H1 (cell line): ENCODE data around the gene ATP1B3. TPM values are rescaled to one million over a fixed set of nuclear protein-coding genes. Genes with fewer than 3 reads are reported as not detected.

ENCODE experiments used
- CTCF ChIA-PET: fragments of 300-600 bp; sonication (Branson Sonifier 250); formaldehyde crosslinking; loops from one replicate; lab custom pipeline; 2021; ENCODE audit not compliant: partially characterized antibody; lab: Charles Lee
- POLR2A ChIA-PET: fragments of 300-600 bp; sonication (Branson Sonifier 250); formaldehyde crosslinking; loops from one replicate; lab custom pipeline; 2021; ENCODE audit warnings: inconsistent platforms; ENCODE audit not compliant: partially characterized antibody; lab: Charles Lee
- DNase-seq, 2 experiments: peaks; one replicate each; pipeline versions ENCODE4 v3.0.0 to v3.0.0-alpha.2; 2010 to 2022; ENCODE audit warnings: low spot score in 2 of 2, low read depth in 1 of 2, mixed read lengths in 1 of 2
- FAIRE-seq: peaks from 2 replicates; lab custom pipeline; 2011; peaks lifted over from hg19 to GRCh38; lab: Jason Lieb, UNC
- H2AFZ ChIP-seq: 2 replicates; pipeline ENCODE4 v1.8.1; 2012; ENCODE audit warnings: low read length, inconsistent platforms
- H2AK5ac ChIP-seq: 2 replicates; pipeline ENCODE4 v1.6.1; 2013; ENCODE audit warnings: low read depth, low read length
- H2BK120ac ChIP-seq: replicated peaks from 2 replicates; pipeline ENCODE3; 2013; ENCODE audit warnings: low read depth, low read length, inconsistent platforms
- H2BK12ac ChIP-seq: 2 replicates; pipeline ENCODE4 v1.6.1; 2013; ENCODE audit warnings: low read depth, low read length
- H2BK15ac ChIP-seq: 2 replicates; pipeline ENCODE4 v1.6.1; 2013; ENCODE audit warnings: low read length
- H2BK20ac ChIP-seq: 2 replicates; pipeline ENCODE4 v1.6.1; 2013; ENCODE audit warnings: low read length
- H2BK5ac ChIP-seq: 2 replicates; pipeline ENCODE4 v1.6.1; 2013; ENCODE audit warnings: low read depth, low read length
- H3K14ac ChIP-seq: 2 replicates; pipeline ENCODE4 v1.6.1; 2013; ENCODE audit warnings: inconsistent platforms; ENCODE audit not compliant: insufficient read length
- H3K18ac ChIP-seq: 2 replicates; pipeline ENCODE4 v1.6.1; 2013; ENCODE audit warnings: low read length; ENCODE audit errors: extremely low read depth
- H3K23ac ChIP-seq: 2 replicates; pipeline ENCODE4 v1.6.1; 2013; ENCODE audit warnings: inconsistent platforms; ENCODE audit not compliant: insufficient read length
- H3K23me2 ChIP-seq: 2 replicates; pipeline ENCODE4 v1.6.1; 2013; ENCODE audit warnings: low read depth, low read length
- H3K27ac ChIP-seq: 2 replicates; pipeline ENCODE4 v1.6.1; 2011; ENCODE audit warnings: low read depth, low read length, inconsistent platforms
- H3K27me3 ChIP-seq, 4 experiments: replicated peaks in 1 of 4; 1 replicate in 1 of 4; 2 replicates in 3 of 4; pipeline versions ENCODE4 v1.6.1 to v1.8.1; 2011 to 2013; ENCODE audit warnings: low read length in 3 of 4, mild to moderate bottlenecking in 3 of 4, inconsistent platforms in 2 of 4, mixed read lengths in 2 of 4, moderate library complexity in 1 of 4; ENCODE audit not compliant: control insufficient read depth in 3 of 4, insufficient read depth in 3 of 4; ENCODE audit errors: extremely low read depth in 1 of 4
- H3K36me3 ChIP-seq, 4 experiments: 2 replicates each; pipeline versions ENCODE4 v1.6.1 to v1.8.1; 2011 to 2013; ENCODE audit warnings: mild to moderate bottlenecking in 4 of 4, low read length in 3 of 4, moderate library complexity in 2 of 4, control low read depth in 1 of 4, inconsistent platforms in 1 of 4; ENCODE audit not compliant: insufficient read depth in 4 of 4, control insufficient read depth in 2 of 4
- H3K4ac ChIP-seq: replicated peaks from 2 replicates; pipeline ENCODE3; 2013; ENCODE audit warnings: low read length, low read depth, mixed read lengths, inconsistent platforms; ENCODE audit not compliant: insufficient read length
- H3K4me1 ChIP-seq, 4 experiments: replicated peaks in 1 of 4; 1 replicate in 1 of 4; 2 replicates in 3 of 4; pipeline versions ENCODE4 v1.6.1 to v1.8.1; 2011 to 2013; ENCODE audit warnings: low read length in 3 of 4, inconsistent platforms in 2 of 4, mixed read lengths in 1 of 4; ENCODE audit not compliant: insufficient read depth in 4 of 4, control insufficient read depth in 3 of 4
- H3K4me2 ChIP-seq, 2 experiments: 2 replicates each; pipeline versions ENCODE4 v1.6.1 to v1.8.1; 2011 to 2013; ENCODE audit warnings: low read depth in 2 of 2, low read length in 2 of 2, control low read depth in 1 of 2, inconsistent platforms in 1 of 2, mild to moderate bottlenecking in 1 of 2; ENCODE audit not compliant: insufficient read depth in 1 of 2
- H3K4me3 ChIP-seq, 4 experiments: fragments of 200-600, 300-600 bp in 1 of 4; sonication (generic), shearing (Covaris generic), sonication (Bioruptor Twin) in 1 of 4; 2 replicates each; pipeline versions ENCODE4 v1.5.1 to v1.8.1; 2011 to 2016; ENCODE audit warnings: low read length in 4 of 4, low read depth in 3 of 4, control low read depth in 2 of 4, inconsistent platforms in 2 of 4, mild to moderate bottlenecking in 2 of 4, mixed read lengths in 1 of 4, moderate library complexity in 1 of 4; ENCODE audit not compliant: insufficient read depth in 2 of 4; ENCODE audit errors: extremely low read depth in 1 of 4
- H3K56ac ChIP-seq: replicated peaks from 2 replicates; pipeline ENCODE3; 2013; ENCODE audit warnings: low read depth, mild to moderate bottlenecking, mixed read lengths, low read length, inconsistent platforms; ENCODE audit not compliant: insufficient read length
- H3K79me1 ChIP-seq: 2 replicates; pipeline ENCODE4 v1.6.1; 2013; ENCODE audit warnings: low read depth, low read length, control low read depth
- H3K79me2 ChIP-seq, 2 experiments: 2 replicates each; pipeline versions ENCODE4 v1.6.1 to v1.8.1; 2012 to 2013; ENCODE audit warnings: low read length in 2 of 2, mild to moderate bottlenecking in 2 of 2, inconsistent platforms in 1 of 2; ENCODE audit not compliant: insufficient read depth in 2 of 2, control insufficient read depth in 1 of 2
- H3K9ac ChIP-seq, 4 experiments: replicated peaks in 1 of 4; 1 replicate in 1 of 4; 2 replicates in 3 of 4; pipeline versions ENCODE4 v1.6.1 to v1.8.1; 2011 to 2013; ENCODE audit warnings: low read depth in 3 of 4, low read length in 3 of 4, control low read depth in 2 of 4, mild to moderate bottlenecking in 2 of 4, moderate library complexity in 2 of 4, inconsistent platforms in 1 of 4; ENCODE audit errors: extremely low read depth in 1 of 4
- H3K9me3 ChIP-seq, 2 experiments: 2 replicates each; pipeline versions ENCODE4 v1.6.1 to v1.8.1; 2012 to 2013; ENCODE audit warnings: mild to moderate bottlenecking in 2 of 2, moderate library complexity in 2 of 2, control low read depth in 1 of 2, inconsistent platforms in 1 of 2, low read depth in 1 of 2, low read length in 1 of 2, mixed read lengths in 1 of 2; ENCODE audit not compliant: insufficient read depth in 2 of 2
- H4K20me1 ChIP-seq, 2 experiments: replicated peaks in 1 of 2; 2 replicates each; pipeline versions ENCODE3 to v1.8.1; 2011 to 2013; ENCODE audit warnings: inconsistent platforms in 2 of 2, low read length in 2 of 2, mild to moderate bottlenecking in 1 of 2; ENCODE audit not compliant: insufficient read depth in 2 of 2, control insufficient read depth in 1 of 2
- H4K5ac ChIP-seq: 2 replicates; pipeline ENCODE4 v1.6.1; 2013; ENCODE audit warnings: low read length, low read depth, mixed read lengths, inconsistent platforms; ENCODE audit not compliant: insufficient read length
- H4K8ac ChIP-seq: 2 replicates; pipeline ENCODE4 v1.8.0; 2013; ENCODE audit warnings: mild to moderate bottlenecking, moderate library complexity, low read length, inconsistent platforms; ENCODE audit not compliant: insufficient read depth; ENCODE audit errors: extremely low read depth
- H4K91ac ChIP-seq: replicated peaks from 2 replicates; pipeline ENCODE3; 2013; ENCODE audit warnings: low read length, mixed read lengths, inconsistent platforms; ENCODE audit not compliant: insufficient read length
- BCL11A ChIP-seq, 2 experiments: IDR thresholded peaks; one replicate each; pipeline ENCODE4 v1.6.1; 2011; ENCODE audit warnings: low read depth in 2 of 2, low read length in 2 of 2, mild to moderate bottlenecking in 2 of 2
- BRCA1 ChIP-seq: IDR thresholded peaks from 2 replicates; pipeline ENCODE4 v1.6.1; 2012; ENCODE audit warnings: low read depth, low read length, improper control_type of control experiment
- KDM4A ChIP-seq: IDR thresholded peaks from one replicate; pipeline ENCODE4 v1.7.1; 2012; ENCODE audit warnings: low read depth, mild to moderate bottlenecking, moderate library complexity, low read length, inconsistent platforms; ENCODE audit not compliant: severe bottlenecking
- POLR2A ChIP-seq, 2 experiments: IDR thresholded peaks; 1 replicate in 1 of 2; 2 replicates in 1 of 2; pipeline ENCODE4 v1.6.1; 2011; ENCODE audit warnings: low read depth in 2 of 2, low read length in 2 of 2, mild to moderate bottlenecking in 2 of 2; ENCODE audit errors: control extremely low read depth in 1 of 2
- POLR2AphosphoS5 ChIP-seq: IDR thresholded peaks from 2 replicates; pipeline ENCODE4 v1.6.1; 2011; ENCODE audit warnings: low read depth, low read length
- SAP30 ChIP-seq: fragments of 300-600 bp; sonication (generic); IDR thresholded peaks from 2 replicates; pipeline ENCODE4 v1.7.1; 2012; ENCODE audit warnings: low read length, moderate library complexity, mild to moderate bottlenecking, inconsistent platforms; ENCODE audit not compliant: insufficient read depth, insufficient replicate concordance
- WGBS, 2 experiments: shearing (Covaris generic) in 1 of 2; methylation state at CpG; one replicate each; pipeline versions ENCODE4 v1.1.6 to v1.1.7; 2013 to 2015; ENCODE audit warnings: low lambda C conversion rate in 2 of 2, mixed read lengths in 2 of 2, inconsistent platforms in 1 of 2, low coverage in 1 of 2, missing lambda C conversion rate in 1 of 2; ENCODE audit not compliant: insufficient replicate concordance in 2 of 2, insufficient coverage in 1 of 2, insufficient read length in 1 of 2; ENCODE audit errors: extremely low coverage in 1 of 2, missing lambda C conversion rate in 1 of 2; 5-methylcytosine and 5-hydroxymethylcytosine counted together
- polyA plus RNA-seq, 7 experiments: library from polyadenylated mRNA; depleted of rRNA in 3 of 7; stranded (reverse) in 5 of 7; unstranded in 2 of 7; fragments of >200 nt in 5 of 7; fragments of 200-250 nt in 2 of 7; gene quantifications; 1 replicate in 5 of 7; 2 replicates in 1 of 7; 4 replicates in 1 of 7; pipeline versions ENCODE4 v1.2.1 to v1.2.3, GENCODE V29; 2011 to 2013; ENCODE audit warnings: missing spikeins in 2 of 7, mixed read lengths in 2 of 7
- total RNA-seq: library from RNA; stranded (reverse); fragmentation: NEBNext Ultra II Directional; extraction: Animal tissue kit (Norgen Biotek cat#: 25700); gene quantifications from 2 replicates; pipeline ENCODE4 v1.2.1, GENCODE V29; 2021

ATP1B3 gene
- total and polyA plus RNA-seq, 2 of the 8 experiments (the other 6 are each of a cell fraction or from before 2014, with no cell fraction given): 233 to 342 TPM

DNA sequence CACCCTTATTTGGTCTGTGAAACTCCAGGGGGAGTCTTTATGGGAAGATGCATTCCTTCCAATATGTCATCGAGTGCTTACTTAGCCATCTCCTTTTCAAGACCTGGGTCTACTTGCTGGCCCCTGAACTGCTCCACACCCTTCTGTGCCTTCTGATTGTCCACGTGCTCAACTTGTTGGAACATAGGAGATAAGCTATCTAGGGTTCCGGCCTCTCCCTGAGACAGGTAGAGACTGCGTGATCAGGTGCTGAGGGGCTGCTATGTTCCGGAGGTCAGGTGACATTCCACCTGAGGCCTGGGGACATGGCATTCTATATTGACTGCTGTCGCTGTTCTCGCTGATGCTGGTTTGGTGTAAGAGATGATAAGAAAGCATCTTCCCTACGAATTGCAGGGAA is 65.6 kb downstream of the ATP1B3 start:
- Histone ChIP-seq H4K91ac (no peak overlapping the region), H3K4me2 (no peak overlapping the region), H3K27ac (no peak overlapping the region), H4K8ac (no peak overlapping the region), H3K27me3 (no peaks in the 10 kb centered on the region), H3K23me2 (no peaks in the 10 kb centered on the region)
- 88% methylated on average over 8 of the region's 8 CpGs; no CpG with 5 or more reads in 1 of the 2 experiments for WGBS, 2 experiments
- TF ChIP-seq BCL11A (IDR thresholded peaks at IDR 0.05; ENCODE audit: low read depth in 2 of 2, low read length in 2 of 2) (no peak), POLR2AphosphoS5 (no peak), POLR2A (IDR thresholded peaks at IDR 0.05; ENCODE audit: control extremely low read depth in 1 of 2, low read depth in 2 of 2, low read length in 2 of 2) (no peak), SAP30 (no peak), BRCA1 (no peak), KDM4A (no peak)
- TF ChIP-seq, all 59 proteins: peak for 0
- no peak overlapping the region for H3K14ac ChIP-seq
- H4K5ac ChIP-seq: no peak overlapping the region
- no peak overlapping the region for H2BK20ac ChIP-seq
- no peak overlapping the region for H2AFZ ChIP-seq
- H2BK15ac ChIP-seq: no peak overlapping the region
- H2BK120ac ChIP-seq: no peak overlapping the region
- H3K4me3 ChIP-seq: no peak overlapping the region
- no peaks in the 10 kb centered on the region for H3K9me3 ChIP-seq
- no peak overlapping the region for H3K56ac ChIP-seq
- peaks cover 0 to 2% of the 10 kb centered on the region in 2 experiments for H4K20me1 ChIP-seq
- H2BK12ac ChIP-seq: no peak overlapping the region
- no peak overlapping the region for H3K23ac ChIP-seq
- no peaks in the 10 kb centered on the region; the same call in 1 of the 2 replicates for H3K79me1 ChIP-seq
- H3K18ac ChIP-seq: no peak overlapping the region
- H3K4ac ChIP-seq: no peak overlapping the region
- H3K9ac ChIP-seq: no peak overlapping the region
- peaks cover 0 to 4% (median 0%) of the 10 kb centered on the region in 4 experiments; a peak in 1 of 7 replicates for H3K4me1 ChIP-seq
- no peaks in the 10 kb centered on the region for H3K79me2 ChIP-seq
- no peak overlapping the region for H2BK5ac ChIP-seq
- ChIA-PET CTCF (interaction anchor here (1.8 kb wide), 1 partner anchor 9 kb away, joined by 5 read pairs; no protein-coding TSS in a partner anchor), POLR2A (no interaction called here)
- no peak for FAIRE-seq
- H2AK5ac ChIP-seq: no peak overlapping the region
- no peak for DNase-seq
- H3K36me3 ChIP-seq: no peaks in the 10 kb centered on the region
